ENCODE measurements around the gene BSN.

Gene BSN

DNA sequence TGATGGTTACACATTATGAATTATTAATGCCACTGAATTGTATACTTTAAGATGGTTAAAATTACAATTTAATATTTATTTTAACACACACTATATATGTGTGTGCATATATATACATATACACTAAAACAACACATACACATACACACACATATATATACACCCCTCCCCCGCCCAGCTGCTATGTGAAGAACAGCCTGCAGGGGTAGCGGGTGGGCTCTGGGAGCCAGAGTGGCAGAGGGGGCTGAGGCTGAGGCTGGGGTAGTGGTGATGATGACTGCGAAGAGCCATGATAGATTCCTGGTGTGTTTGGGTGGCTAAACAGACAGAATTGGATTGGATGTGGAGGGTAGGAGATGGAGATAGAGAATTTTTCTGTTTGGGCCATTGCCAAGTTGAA lies 80.5 kb downstream of the BSN start:
- Histone ChIP-seq H3K27me3 (ENCODE audit: insufficient read depth, low read depth, severe bottlenecking) (no peaks in the 10 kb centered on the region), H3K27ac (no peak overlapping the region), H3K4me3 (ENCODE audit: low read depth, low read length) (no peak overlapping the region), H3K9me3 (ENCODE audit: severe bottlenecking) (no peaks in the 10 kb centered on the region), H3K36me3 (peaks cover 21% of the 10 kb centered on the region)
- no peak for TF ChIP-seq CTCF (IDR thresholded peaks at IDR 0.05; ENCODE audit: low read depth, low read length)
- DNase-seq = no peak

- Histone ChIP-seq H3K36me3 (peaks cover 4% of the 10 kb centered on the region), H3K4me3 (ENCODE audit: low read depth, low read length) (no peak overlapping the region), H3K9me3 (ENCODE audit: severe bottlenecking) (no peaks in the 10 kb centered on the region), H3K27me3 (ENCODE audit: insufficient read depth, low read depth, severe bottlenecking) (no peaks in the 10 kb centered on the region), H3K27ac (no peak overlapping the region)
- TF ChIP-seq CTCF (IDR thresholded peaks at IDR 0.05; ENCODE audit: low read depth, low read length) = no peak
- no peak for DNase-seq
Measured at GRCh38 chr3:49636883-49637609, 82.8 kb downstream of the BSN start.

DNA sequence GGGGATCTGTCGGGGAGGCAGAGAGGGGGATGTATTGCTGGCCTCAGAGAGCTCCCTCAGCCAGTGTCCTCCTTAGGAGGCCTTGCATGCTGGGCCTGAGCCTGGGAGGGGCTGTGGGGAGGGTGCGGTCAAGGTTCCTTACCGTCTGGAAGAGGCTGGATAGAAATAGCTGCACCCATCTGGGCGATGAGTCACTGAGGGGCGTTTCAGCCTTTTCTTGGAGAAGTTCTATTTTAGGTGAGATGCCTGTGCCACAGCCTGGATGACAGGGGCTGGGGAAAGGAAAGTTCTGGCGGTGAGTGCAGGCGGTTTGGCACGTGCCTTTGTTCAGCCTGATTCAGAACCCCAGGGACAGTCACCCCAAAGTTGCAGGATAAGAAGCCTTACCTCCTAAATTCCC lies 84.2 kb downstream of the BSN start:
- Histone ChIP-seq H3K27ac (no peak overlapping the region), H3K36me3 (peaks cover 13% of the 10 kb centered on the region), H3K27me3 (ENCODE audit: insufficient read depth, low read depth, severe bottlenecking) (no peaks in the 10 kb centered on the region), H3K4me3 (ENCODE audit: low read depth, low read length) (no peak overlapping the region), H3K9me3 (ENCODE audit: severe bottlenecking) (no peaks in the 10 kb centered on the region)
- TF ChIP-seq CTCF (IDR thresholded peaks at IDR 0.05; ENCODE audit: low read depth, low read length) = no peak
- DNase-seq = no peak

GRCh38 chr3:49639551-49639950 lies 85.3 kb downstream of the BSN start:
- Histone ChIP-seq H3K27me3 (ENCODE audit: insufficient read depth, low read depth, severe bottlenecking) (no peaks in the 10 kb centered on the region), H3K4me3 (ENCODE audit: low read depth, low read length) (no peak overlapping the region), H3K36me3 (peaks cover 22% of the 10 kb centered on the region), H3K9me3 (ENCODE audit: severe bottlenecking) (no peaks in the 10 kb centered on the region), H3K27ac (no peak overlapping the region)
- DNase-seq = no peak
- TF ChIP-seq CTCF (IDR thresholded peaks at IDR 0.05; ENCODE audit: low read depth, low read length) = no peak

DNA sequence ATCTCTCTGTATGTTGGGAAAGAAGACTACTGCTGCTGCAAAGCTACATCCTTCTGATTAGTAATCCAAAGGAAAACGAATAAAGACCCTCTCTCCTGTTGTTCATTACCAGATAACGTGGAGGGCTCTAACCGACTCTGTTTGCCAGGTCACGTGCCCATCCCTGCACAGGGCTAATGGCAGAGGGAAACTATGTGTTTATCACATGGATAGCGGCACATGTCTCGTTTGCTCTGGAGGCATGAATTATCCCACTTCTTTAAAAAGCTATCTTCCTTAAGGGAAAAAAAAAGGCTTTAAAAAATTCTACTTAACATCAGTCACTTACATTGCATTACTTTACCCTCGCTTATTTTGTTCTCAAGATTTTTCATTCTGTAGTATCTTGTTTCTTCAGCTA lies 87.0 kb downstream of the BSN start:
- H3K4me3 ChIP-seq (ENCODE audit: low read depth, low read length) = no peak overlapping the region
- H3K9me3 ChIP-seq (ENCODE audit: severe bottlenecking) = no peaks in the 10 kb centered on the region
- H3K36me3 ChIP-seq = peaks cover 32% of the 10 kb centered on the region
- DNase-seq = no peak
- TF ChIP-seq CTCF (IDR thresholded peaks at IDR 0.05; ENCODE audit: low read depth, low read length) = no peak
- no peak overlapping the region for H3K27ac ChIP-seq
- H3K27me3 ChIP-seq (ENCODE audit: insufficient read depth, low read depth, severe bottlenecking) = no peaks in the 10 kb centered on the region
